Measurements from ENCODE around the gene PTPRR.

DNA sequence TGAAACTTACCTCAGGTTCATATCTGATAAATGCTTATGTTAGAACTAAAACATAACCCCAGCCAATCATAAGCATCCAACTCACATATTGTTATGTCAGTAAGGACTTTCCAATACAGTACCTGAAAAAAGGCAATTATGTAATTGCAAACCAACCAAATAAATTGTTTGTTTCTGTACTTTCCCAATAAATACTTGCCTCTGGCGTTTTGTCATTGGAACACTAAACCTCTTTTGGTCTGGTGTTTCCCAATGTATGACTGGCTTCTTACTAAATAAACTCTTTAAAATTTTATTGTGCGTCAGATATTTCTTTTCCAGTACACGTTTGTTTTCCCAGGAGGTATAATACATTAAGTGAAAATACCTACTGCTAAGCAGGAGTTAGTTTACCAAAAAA lies 276.6 kb downstream of the PTPRR start:
- no peak for TF ChIP-seq EZH2 (IDR thresholded peaks at IDR 0.05; ENCODE audit: insufficient read depth, low read length)
- TF ChIP-seq, protein P1, sequence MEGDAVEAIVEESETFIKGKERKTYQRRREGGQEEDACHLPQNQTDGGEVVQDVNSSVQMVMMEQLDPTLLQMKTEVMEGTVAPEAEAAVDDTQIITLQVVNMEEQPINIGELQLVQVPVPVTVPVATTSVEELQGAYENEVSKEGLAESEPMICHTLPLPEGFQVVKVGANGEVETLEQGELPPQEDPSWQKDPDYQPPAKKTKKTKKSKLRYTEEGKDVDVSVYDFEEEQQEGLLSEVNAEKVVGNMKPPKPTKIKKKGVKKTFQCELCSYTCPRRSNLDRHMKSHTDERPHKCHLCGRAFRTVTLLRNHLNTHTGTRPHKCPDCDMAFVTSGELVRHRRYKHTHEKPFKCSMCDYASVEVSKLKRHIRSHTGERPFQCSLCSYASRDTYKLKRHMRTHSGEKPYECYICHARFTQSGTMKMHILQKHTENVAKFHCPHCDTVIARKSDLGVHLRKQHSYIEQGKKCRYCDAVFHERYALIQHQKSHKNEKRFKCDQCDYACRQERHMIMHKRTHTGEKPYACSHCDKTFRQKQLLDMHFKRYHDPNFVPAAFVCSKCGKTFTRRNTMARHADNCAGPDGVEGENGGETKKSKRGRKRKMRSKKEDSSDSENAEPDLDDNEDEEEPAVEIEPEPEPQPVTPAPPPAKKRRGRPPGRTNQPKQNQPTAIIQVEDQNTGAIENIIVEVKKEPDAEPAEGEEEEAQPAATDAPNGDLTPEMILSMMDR (IDR thresholded peaks at IDR 0.05; ENCODE audit: insufficient read depth, low read depth, low read length) = no peak
